Right forelimb (tissue), 1 donor: Measurements from ENCODE around the gene BCKDHA.
"Not testable (repeated sequence)": the region's sequence is repeated elsewhere in the genome, so short reads cannot be mapped to it uniquely, and the experiment has no call there.

Experiments
- DNase-seq: peaks from one replicate; pipeline ENCODE4 v3.0.0-alpha.2; 2018

The BCKDHA gene

DNA sequence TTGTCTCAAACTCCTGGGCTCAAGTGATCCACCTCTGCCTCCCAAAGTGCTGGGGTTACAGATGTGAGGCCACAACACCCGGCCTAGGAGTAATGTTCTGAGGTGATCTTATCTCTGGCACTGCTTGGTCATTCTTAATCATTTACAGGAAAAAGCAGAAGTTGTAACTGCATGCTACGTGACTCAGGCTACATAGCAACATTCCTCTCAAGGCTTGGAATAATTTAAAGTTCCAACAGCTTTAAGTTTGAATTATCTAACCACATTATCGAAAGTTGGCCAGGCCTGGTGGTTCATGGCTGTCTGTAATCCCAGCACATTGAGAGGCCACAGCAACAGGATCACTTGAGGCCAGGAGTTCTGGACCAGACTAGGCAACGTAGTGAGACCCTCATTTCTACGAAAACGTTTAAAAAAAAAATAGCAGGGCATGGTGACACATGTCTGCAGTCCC is 29.7 kb upstream of the BCKDHA start:
- DNase-seq, result no peak

- no peak for DNase-seq
Observed at GRCh38 chr19:41369769-41370168, 27.8 kb upstream of the BCKDHA start.

DNA sequence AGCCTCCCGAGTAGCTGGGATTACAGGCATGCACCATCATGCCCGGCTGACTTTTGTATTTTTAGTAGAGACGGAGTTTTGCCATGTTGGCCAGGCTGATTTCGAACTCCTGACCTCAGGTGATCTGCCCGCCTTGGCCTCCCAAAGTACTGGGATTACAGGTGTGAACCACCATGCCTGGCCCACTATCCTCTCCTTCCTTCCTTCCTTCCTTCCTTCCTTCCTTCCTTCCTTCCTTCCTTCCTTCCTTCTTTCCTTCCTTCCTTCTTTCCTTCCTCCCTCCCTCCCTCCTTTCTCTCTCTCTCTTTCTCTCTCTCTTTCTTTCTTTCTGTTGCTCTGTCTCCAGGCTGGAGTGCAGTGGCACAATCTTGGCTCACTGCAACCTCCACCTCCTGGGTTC is 26.5 kb upstream of the BCKDHA start:
- DNase-seq, result not testable (repeated sequence)

DNA sequence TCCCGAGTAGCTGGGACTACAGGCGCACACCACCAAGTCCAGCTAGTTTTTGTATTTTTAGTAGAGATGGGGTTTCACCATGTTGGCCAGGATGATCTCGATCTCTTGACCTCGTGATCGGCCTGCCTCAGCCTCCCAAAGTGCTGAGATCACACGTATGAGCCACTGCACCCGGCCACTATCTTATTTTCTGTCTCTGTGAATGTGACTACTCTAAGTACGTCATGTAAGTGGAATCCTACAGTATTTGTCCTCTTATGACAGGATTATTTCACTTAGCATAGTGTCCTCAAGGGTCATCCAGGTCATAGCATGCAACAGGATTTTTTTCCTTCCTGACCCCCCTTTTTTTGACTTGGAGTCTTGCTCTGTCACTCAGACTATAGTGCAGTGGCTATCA is 26.1 kb upstream of the BCKDHA start:
- DNase-seq, result no peak

DNA sequence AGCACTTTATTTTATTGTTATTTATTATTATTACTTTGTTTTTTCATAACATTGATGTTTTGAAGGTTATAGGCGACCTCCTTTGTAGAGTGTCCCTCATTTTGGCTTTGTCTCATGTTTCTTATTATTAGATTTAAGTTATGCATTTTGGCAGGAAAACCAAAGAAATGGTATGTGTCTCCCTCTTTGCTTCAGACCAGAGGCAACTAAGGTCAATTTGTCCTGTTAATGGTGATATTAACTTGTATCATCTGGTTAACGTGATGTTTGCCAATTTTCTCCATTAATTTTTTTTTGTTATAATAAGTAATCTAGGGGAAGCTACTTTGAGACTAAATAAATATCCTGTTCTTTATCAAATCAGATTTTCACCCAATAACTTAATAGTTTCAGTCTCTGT is 25.1 kb upstream of the BCKDHA start:
- DNase-seq, result no peak

DNA sequence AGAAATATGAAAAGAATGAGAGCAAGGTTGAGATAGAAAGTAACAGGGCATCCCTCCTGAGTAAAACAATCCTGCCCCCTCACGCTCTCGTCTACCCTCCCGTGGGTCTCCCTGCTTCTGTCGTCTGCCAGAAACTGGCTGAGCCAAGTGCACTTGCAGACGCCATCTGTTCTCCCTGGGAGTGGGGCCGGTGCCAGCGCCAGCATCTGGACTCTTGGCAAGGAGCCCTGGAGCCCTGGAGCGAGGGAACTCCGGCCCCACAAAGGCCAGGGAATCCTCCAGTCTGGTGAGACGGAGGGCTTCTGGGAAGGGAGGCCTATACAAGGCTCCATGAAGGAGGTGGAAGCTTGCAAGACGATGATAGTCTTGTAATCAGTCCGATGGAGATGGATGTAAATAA is 23.6 kb upstream of the BCKDHA start:
- DNase-seq, result peak; percentile 88

- DNase-seq, result no peak
Observed at GRCh38 chr19:41376241-41376997, 21.2 kb upstream of the BCKDHA start, which contains the start of gene TMEM91. TSS of gene TMEM91 (plus strand) at chr19:41376533. CDS start at chr19:41378310, 1,777 bp downstream.

DNA sequence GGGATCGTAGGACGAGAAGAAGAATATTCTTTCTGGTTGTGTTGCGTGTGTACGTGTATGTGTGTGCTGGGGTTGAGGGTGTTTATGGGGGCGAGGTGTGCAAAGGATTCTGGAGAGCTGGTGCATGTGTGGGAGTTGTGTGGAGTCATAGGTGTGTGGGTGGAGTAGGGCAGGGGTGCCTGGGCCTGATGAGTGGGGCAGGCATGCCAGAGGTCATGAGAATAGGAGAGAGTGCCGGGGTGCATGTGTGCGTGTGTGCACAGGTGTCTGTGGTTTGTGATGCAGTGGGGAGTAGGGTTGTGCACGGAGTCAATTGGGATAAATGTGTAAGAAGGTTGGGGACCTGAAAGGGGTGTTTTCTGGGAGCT is 20.6 kb upstream of the BCKDHA start:
- DNase-seq, result no peak

DNA sequence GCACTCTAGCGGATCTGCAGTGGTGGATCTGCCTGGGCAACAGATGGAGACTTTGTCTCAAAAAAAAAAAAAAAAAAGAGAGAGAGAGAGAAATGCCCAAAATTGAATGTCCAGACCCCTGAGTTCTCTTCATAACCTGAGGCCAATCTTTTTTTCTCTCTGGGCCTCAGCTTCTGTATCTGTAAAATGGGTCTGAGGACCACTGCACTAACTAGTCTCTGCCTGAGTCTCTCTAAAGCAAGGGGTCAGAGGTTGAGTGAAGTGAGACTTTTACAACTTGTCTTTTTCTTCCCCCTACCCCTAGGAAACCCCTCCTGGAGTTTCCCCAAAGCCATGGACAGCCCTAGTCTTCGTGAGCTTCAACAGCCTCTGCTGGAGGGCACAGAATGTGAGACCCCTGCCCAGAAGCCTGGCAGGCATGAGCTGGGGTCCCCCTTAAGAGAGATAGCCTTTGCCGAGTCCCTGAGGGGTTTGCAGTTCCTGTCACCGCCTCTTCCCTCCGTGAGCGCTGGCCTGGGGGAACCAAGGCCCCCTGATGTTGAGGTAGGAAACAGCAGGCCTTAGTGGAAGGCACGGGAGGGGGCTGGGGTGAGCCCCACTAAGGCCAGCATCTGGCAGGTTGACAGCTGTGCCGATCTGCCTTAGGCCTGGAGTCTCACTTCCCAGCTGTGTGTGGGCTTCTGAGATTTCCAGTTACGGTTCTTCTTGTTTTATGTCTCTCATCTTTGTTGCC is 19.5 kb upstream of the BCKDHA start:
- DNase-seq, result no peak

DNA sequence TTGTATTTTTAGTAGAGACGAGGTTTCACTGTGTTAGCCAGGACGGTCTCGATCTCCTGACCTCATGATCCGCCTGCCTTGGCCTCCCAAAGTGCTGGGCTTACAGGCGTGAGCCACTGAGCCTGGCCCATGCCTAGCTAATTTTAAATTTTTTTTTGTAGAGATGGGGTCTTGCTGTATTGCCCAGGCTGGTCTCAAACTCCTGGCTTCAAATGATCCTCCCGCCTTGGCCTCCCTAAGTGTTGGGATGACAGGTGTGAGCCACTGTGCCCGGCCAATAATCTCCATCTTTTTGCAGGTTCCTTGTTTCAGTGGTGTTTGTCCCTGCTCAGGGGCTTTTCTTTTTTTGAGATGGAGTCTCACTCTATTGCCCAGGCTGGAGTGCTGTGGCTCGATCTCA is 16.1 kb upstream of the BCKDHA start:
- DNase-seq, result not testable (repeated sequence)

DNA sequence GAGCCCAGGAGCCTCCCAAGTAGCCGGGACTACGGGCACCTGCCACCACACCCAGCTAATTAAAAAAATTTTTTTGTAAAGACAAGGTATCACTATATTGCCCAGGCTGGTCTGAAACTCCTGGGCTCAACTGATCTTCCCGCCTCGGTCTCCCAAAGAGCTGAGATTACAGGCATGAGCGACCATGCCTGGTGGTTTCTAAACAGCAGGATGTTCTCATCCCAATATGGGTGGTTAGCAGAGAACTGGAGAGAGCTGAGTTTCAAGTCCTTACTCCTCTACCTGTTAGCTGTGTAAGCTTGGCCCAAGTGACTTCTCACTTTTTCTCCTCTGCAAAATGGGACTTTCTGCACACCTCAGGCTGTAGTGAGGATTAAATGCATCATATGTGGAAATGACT is 13.3 kb upstream of the BCKDHA start:
- DNase-seq, result no peak

DNA sequence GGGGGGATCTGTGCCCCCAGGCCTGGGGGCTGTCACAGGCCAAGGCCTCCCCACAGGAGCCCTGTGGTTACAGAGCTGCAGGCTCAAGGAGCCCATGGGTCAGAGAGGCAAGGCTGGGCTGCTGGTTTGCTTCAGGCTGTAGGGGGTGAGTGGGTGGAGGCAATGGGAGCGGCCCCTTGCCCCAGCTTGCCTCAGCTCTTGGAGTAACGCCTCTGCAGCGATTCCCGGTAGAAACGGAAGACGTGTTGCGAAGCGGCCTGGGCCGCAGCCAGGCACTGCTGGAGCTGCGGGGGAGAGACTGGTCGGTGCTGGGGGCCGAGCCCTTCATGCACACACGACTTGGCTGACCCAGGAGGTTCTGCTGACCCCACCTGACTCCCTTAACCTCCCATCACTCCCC is 11.2 kb upstream of the BCKDHA start:
- DNase-seq, result no peak

DNA sequence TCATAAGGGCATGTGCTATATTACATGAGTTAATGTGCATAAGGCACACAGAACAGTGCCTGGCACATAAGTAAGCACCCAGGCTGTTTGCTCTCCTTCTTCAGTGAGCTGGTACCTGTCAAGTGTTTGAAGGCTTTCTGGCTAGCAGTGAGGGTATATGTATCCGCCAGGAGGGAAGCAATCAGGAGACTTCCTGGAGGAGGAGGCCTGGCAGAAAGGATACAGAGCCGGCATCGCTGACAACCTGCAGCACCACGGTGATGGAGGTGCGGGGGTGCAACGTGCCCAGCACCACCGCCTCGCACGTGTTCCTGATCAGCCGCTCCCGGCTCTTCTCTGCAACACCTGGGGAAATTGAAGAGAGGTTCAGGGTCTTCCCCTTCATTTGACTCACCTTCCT is 6.0 kb upstream of the BCKDHA start:
- DNase-seq, result no peak

DNA sequence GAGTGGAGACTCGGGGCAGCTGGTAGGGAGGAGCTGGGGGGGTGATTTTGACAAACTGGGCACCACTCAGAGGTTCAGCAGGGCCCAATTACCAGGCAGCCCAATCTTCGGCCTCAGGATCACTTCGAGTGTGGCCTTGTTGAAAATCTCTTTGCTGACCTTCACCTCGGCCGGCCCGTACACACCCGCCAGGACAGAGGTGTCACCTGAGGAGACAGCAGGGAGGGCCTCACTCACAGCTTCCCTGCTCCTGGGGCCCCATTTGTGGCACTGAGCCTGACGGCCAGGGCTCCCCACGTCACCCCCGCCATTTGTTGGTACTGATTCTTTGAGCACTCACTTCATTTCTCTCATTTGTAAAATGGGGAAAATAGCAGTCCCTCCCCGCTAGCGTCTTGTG is 4.8 kb upstream of the BCKDHA start:
- DNase-seq, result no peak

GRCh38 chr19:41395355-41395754 is 2.3 kb upstream of the BCKDHA start:
- DNase-seq, result no peak

DNA sequence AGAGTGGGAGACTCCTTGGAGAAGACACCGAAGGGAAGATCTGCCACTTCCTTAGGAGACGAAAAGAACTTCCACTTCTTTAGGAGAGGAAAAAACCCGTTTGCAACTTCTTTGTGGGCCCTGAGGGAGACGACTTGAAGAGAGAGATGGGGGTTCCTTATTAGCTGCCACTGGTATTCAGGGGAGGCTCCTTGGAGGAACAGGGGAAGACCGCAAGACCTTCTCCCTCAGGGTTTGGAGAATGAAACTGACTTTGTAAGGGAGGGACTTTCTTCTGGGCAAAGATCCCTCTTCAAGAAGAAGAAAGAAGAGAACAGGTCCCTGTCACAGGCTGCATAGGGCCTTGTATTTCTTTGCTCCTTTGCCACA is 416 bp downstream of the BCKDHA start:
- no peak for DNase-seq

DNA sequence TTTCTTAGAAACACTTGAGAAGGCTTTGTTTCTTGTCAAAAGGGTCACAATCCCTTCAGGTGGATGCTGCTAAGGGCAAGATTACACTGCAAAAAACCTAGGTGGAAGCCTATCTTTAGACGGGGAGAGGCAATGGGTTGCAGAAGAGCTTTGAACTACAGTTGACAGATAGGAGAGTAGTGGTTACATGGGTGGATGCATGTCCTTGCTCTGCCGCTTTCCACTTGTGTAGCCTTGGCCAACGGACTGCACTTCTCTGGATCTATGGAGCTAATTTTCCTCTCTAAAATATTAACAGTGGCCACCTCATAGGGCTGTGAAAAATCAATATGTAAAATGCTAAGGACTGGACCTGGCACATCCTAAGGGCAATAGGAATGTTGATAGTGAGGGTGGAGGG is 980 bp downstream of the BCKDHA start:
- no peak for DNase-seq

DNA sequence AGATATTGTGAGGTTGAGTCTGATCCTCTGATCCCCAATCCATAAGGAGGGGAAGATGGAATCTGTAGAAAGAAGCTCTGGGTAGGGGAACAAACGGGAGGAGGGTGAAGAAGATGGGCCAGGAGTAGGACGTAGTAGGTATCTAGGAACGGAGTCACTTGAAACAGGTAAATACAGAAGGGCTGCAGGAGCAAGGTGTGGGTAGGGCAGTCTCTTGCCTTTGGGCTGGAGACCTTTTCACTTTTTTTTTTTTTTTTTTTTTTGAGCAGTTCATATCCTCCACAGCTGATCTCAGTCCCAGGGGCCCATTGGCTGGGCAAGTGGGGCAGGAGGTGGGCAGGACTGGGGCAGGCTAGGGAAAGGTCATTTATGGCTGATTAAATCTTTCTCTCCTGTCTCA is 1.5 kb downstream of the BCKDHA start:
- DNase-seq, result no peak

DNA sequence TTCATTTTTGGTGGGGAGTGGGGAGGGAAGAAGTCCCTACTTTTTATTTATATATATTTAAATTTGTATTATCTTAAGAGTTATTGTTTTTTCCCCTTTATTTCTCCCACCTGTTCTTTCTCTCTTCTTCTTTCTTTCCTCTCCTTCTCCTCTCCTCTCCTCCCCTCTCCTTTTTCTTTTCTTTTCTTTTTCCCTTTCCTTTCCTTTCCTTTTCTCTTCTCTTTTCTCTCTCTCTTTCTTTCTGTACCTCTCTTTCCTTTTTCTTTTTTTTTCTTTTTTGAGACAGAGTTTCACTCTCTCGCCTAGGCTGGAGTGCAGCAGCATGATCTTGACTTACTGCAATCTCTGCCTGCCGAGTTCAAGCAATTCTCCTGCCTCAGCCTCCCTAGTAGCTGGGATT is 1.9 kb downstream of the BCKDHA start:
- DNase-seq, result no peak

DNA sequence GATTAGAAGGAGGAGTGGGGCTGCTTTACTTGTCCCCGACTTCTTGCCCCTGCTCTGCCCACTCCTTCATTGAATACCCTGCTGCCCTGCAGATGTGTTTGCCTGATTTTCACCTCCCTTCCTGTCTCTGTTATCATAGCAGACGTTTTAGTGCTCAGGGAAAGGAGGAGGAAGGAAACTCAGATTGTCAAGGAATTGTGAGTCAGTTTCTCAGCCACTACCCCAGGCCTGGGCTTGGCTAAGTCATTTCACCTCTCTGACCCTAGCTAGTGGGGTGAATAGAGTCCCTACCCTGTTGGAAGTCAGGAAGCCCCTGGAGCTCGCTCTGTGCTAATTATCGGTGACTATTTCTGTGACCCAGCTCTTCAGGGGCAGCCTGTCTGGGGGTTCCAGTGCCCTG is 3.9 kb downstream of the BCKDHA start:
- no peak for DNase-seq

DNA sequence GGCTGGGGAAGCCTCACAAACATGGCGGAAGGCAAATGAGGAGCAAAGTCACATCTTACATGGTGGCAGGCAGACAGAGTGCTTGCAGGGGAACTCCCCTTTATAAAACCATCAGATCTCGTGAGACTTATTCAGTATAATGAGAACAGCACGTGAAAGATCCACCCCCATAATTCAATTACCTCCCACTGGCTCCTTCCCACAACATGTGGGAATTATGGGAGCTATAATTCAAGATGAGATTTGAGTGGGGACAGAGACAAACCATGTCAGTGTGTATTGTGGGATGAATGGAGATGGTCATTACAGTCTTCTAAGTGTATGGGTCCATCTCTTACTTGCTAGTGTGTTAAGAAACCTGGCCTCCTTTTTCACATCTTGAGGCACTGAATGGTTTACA is 4.4 kb downstream of the BCKDHA start:
- DNase-seq, result no peak

- DNase-seq, result no peak
Observed at GRCh38 chr19:41403181-41403970, 5.8 kb downstream of the BCKDHA start.

DNA sequence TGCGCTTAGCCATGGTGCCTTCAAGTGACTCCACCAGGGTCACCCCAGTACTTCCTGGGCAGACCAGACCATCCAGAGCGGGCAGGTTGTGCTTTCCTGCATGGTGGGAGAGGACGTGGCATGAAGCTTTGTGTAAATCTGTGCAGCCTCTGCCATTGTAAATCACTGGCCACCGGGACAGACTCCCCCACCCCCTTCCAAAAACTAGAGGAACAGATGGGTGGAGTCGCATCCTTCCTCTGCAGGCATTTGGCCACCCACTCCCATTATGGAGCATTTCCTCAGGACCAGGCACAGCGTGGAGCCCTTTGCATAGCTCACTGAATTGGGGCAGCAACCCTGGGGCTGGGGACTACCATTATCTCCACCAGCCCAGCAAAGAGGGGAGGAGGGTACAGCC is 8.2 kb downstream of the BCKDHA start:
- DNase-seq, result no peak

DNA sequence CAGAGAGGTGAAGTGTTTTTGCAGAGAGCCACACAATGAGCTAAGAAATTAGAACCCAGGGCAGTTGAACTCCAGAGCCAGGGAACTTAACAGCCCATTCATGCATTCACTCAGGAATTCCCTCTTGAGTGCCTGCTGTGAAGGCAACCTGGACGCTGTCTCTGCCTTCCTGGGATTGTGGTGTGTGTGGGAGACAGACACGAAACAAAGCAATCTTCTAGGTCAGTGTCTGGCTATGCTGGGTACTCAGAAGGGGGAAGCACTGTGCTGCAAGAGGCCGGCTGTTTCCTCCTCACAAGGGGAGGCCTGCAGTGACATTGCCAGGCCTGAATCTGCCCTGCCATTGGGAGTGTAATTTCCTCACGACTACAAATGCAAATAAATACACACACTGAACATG is 9.7 kb downstream of the BCKDHA start:
- DNase-seq, result no peak
